Measurements from ENCODE around the gene DAPK2.

DNA sequence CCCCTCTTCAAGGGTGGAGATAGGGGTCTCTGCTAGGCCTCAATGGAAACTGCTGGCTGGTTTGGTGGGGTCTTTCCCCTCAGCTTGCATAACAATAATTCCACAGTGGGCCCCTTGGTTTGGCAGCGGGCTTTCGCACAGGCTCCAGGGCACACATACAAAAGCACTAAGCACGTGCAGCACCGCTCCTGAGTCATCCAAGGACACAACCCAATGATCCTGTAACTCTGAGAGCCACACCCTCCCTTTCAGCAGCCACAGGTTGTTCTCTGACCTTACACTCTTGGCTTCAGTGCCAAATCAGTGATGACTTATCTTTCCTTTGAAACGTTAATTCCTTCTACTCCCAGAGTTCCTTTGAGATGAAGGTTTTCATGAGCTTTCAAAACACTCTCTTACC, 41.7 kb downstream of the DAPK2 start:
- TF ChIP-seq, protein P1, sequence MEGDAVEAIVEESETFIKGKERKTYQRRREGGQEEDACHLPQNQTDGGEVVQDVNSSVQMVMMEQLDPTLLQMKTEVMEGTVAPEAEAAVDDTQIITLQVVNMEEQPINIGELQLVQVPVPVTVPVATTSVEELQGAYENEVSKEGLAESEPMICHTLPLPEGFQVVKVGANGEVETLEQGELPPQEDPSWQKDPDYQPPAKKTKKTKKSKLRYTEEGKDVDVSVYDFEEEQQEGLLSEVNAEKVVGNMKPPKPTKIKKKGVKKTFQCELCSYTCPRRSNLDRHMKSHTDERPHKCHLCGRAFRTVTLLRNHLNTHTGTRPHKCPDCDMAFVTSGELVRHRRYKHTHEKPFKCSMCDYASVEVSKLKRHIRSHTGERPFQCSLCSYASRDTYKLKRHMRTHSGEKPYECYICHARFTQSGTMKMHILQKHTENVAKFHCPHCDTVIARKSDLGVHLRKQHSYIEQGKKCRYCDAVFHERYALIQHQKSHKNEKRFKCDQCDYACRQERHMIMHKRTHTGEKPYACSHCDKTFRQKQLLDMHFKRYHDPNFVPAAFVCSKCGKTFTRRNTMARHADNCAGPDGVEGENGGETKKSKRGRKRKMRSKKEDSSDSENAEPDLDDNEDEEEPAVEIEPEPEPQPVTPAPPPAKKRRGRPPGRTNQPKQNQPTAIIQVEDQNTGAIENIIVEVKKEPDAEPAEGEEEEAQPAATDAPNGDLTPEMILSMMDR (conservative IDR thresholded peaks at IDR 0.05), result no peak
- TF ChIP-seq ZFX (IDR thresholded peaks at IDR 0.05), result no peak

All from C4-2B (cell line).